HepG2 (cell line): ENCODE data around the gene CEP162. TPM values are rescaled to one million over a fixed set of nuclear protein-coding genes. Genes with fewer than 3 reads are reported as not detected.

Source experiments
- DZIP1 ChIP-seq: sonication (generic); formaldehyde crosslinking; IDR thresholded peaks from 2 replicates; pipeline ENCODE4 v1.5.0; 2020; ENCODE audit warnings: mild to moderate bottlenecking, missing genetic modification reagents
- EHMT2 ChIP-seq: fragments of 200-600 bp; sonication (generic); IDR thresholded peaks from 2 replicates; pipeline ENCODE4 v1.7.0; 2017; ENCODE audit warnings: antibody characterized with exemption, low read depth, low read length, borderline replicate concordance
- KLF11 ChIP-seq: IDR thresholded peaks from 2 replicates; pipeline ENCODE4 v1.6.1; 2016; ENCODE audit warnings: missing compliant biosample characterization
- KLF12 ChIP-seq: sonication (generic); formaldehyde crosslinking; IDR thresholded peaks from 2 replicates; pipeline ENCODE4 v1.4.0; 2020; ENCODE audit warnings: missing genetic modification reagents, borderline replicate concordance
- MLXIP ChIP-seq: sonication (generic); formaldehyde crosslinking; IDR thresholded peaks from 2 replicates; pipeline ENCODE4 v1.9.0; 2021; ENCODE audit warnings: missing genetic modification reagents, borderline replicate concordance
- PBX2 ChIP-seq: IDR thresholded peaks from 2 replicates; pipeline ENCODE4 v1.6.1; 2016; ENCODE audit warnings: control low read depth
- PHF8 ChIP-seq: sonication (generic); formaldehyde crosslinking; IDR thresholded peaks from 2 replicates; pipeline ENCODE4 v1.5.0; 2020; ENCODE audit warnings: missing genetic modification reagents
- SALL2 ChIP-seq: sonication (generic); formaldehyde crosslinking; IDR thresholded peaks from 2 replicates; pipeline ENCODE4 v1.8.1; 2023; ENCODE audit warnings: mild to moderate bottlenecking, missing genetic modification reagents, inconsistent platforms
- SNAI1 ChIP-seq: sonication (generic); formaldehyde crosslinking; IDR thresholded peaks from 2 replicates; pipeline ENCODE4 v1.5.0; 2020; ENCODE audit warnings: mild to moderate bottlenecking, missing genetic modification reagents, borderline replicate concordance
- SRSF4 ChIP-seq: fragments of 200-400 bp; formaldehyde crosslinking; IDR thresholded peaks from one replicate; pipeline ENCODE4 v1.6.1; 2018; ENCODE audit warnings: mild to moderate bottlenecking, low read depth, low read length, moderate library complexity; ENCODE audit not compliant: poor library complexity, severe bottlenecking
- SSRP1 ChIP-seq: IDR thresholded peaks from 2 replicates; pipeline ENCODE4 v1.6.1; 2016; ENCODE audit warnings: control low read depth
- SYNCRIP ChIP-seq: fragments of 200-400 bp; formaldehyde crosslinking; IDR thresholded peaks from 2 replicates; pipeline ENCODE4 v1.6.1; 2018; ENCODE audit warnings: mild to moderate bottlenecking, low read depth, low read length; ENCODE audit not compliant: insufficient read depth
- WIZ ChIP-seq: sonication (generic); formaldehyde crosslinking; IDR thresholded peaks from 2 replicates; pipeline ENCODE4 v1.5.1; 2020; ENCODE audit warnings: mild to moderate bottlenecking, missing genetic modification reagents
- ZFP36L2 ChIP-seq: sonication (generic); formaldehyde crosslinking; IDR thresholded peaks from 2 replicates; pipeline ENCODE4 v1.4.0; 2020; ENCODE audit warnings: missing genetic modification reagents
- ZNF235 ChIP-seq: sonication (generic); formaldehyde crosslinking; IDR thresholded peaks from 2 replicates; pipeline ENCODE4 v1.8.1; 2023; ENCODE audit warnings: mild to moderate bottlenecking, missing genetic modification reagents, borderline replicate concordance
- ZNF335 ChIP-seq: sonication (generic); formaldehyde crosslinking; IDR thresholded peaks from 2 replicates; pipeline ENCODE4 v1.4.0; 2020; ENCODE audit warnings: missing genetic modification reagents
- ZNF530 ChIP-seq: sonication (generic); formaldehyde crosslinking; IDR thresholded peaks from 2 replicates; pipeline ENCODE4 v1.5.0; 2020; ENCODE audit warnings: low read depth, mild to moderate bottlenecking, missing genetic modification reagents
- ZNF564 ChIP-seq: sonication (generic); formaldehyde crosslinking; IDR thresholded peaks from 2 replicates; pipeline ENCODE4 v1.8.1; 2023; ENCODE audit warnings: mild to moderate bottlenecking, missing genetic modification reagents
- ZNF776 ChIP-seq: sonication (generic); formaldehyde crosslinking; IDR thresholded peaks from 2 replicates; pipeline ENCODE4 v1.4.0; 2020; ENCODE audit warnings: mild to moderate bottlenecking, missing genetic modification reagents
- ZSCAN21 ChIP-seq: sonication (generic); formaldehyde crosslinking; IDR thresholded peaks from 2 replicates; pipeline ENCODE4 v1.8.0; 2022; ENCODE audit warnings: mild to moderate bottlenecking, missing genetic modification reagents, moderate library complexity, borderline replicate concordance
- polyA plus RNA-seq, 8 experiments: library from polyadenylated mRNA; depleted of rRNA in 3 of 8; stranded (reverse) in 7 of 8; unstranded in 1 of 8; fragments of >200 nt; fragmentation: Illumina TruSeq in 4 of 8; extraction: Trizol in 4 of 8; gene quantifications; 2 replicates each; pipeline versions ENCODE4 v1.2.1 to v1.2.3, GENCODE V29; 2011 to 2016; ENCODE audit warnings: low read depth in 4 of 8, missing spikeins in 1 of 8, mixed read lengths in 1 of 8; ENCODE audit not compliant: insufficient read depth in 1 of 8
- total RNA-seq, 5 experiments: library from RNA; depleted of rRNA; stranded (reverse); fragments of >200 nt; fragmentation: Illumina TruSeq; extraction: Trizol; gene quantifications; 2 replicates each; pipeline ENCODE4 v1.2.3, GENCODE V29; 2016; ENCODE audit warnings: low read depth in 1 of 5

CEP162 gene
- total and polyA plus RNA-seq, 2 of the 13 experiments (the other 11 are each of a cell fraction or from before 2014, with no cell fraction given): 0.50 to 7.9 TPM

- TF ChIP-seq MLXIP (CRISPR knock-in tag) (no peak), SRSF4 (no peak), SALL2 (CRISPR knock-in tag) (no peak), ZNF530 (CRISPR knock-in tag) (no peak), ZFP36L2 (CRISPR knock-in tag) (no peak), EHMT2 (peak; percentile 68; the same call in 1 of the 2 replicates), PHF8 (peak; percentile 91), ZNF776 (CRISPR knock-in tag) (no peak; the same call in 1 of the 2 replicates), ZSCAN21 (CRISPR knock-in tag) (peak; percentile 78), PBX2 (CRISPR knock-in tag) (no peak), SSRP1 (CRISPR knock-in tag) (no peak), SNAI1 (CRISPR knock-in tag) (no peak), ZNF235 (CRISPR knock-in tag) (no peak), KLF11 (CRISPR knock-in tag) (no peak), DZIP1 (CRISPR knock-in tag) (no peak), ZNF335 (CRISPR knock-in tag) (peak; percentile 73; the same call in 1 of the 2 replicates), ZNF564 (CRISPR knock-in tag) (0 out of 2 replicates have a peak, but pooled peaks have one; percentile 37), KLF12 (CRISPR knock-in tag) (0 out of 2 replicates have a peak, but pooled peaks have one; percentile 67), SYNCRIP (no peak), WIZ (CRISPR knock-in tag) (peak; percentile 25; the same call in 1 of the 2 replicates)
These were observed at the start of gene CEP162 (continued) for GRCh38 chr6:84227434-84228197.
